Activated CD4-positive, alpha-beta T cell treated with anti-CD3 and anti-CD28 coated beads, Interleukin-10, Interleukin-2, amounts not matched to agents 100 ng/mL and 50 ng/mL, durations not matched to agents 16 hours and 8 hours (primary cell): ENCODE results near the gene PTPRCAP.

ENCODE experiments used
- DNase-seq: peaks from one replicate; pipeline ENCODE4 v3.0.0-alpha.2; 2020

The PTPRCAP gene

DNA sequence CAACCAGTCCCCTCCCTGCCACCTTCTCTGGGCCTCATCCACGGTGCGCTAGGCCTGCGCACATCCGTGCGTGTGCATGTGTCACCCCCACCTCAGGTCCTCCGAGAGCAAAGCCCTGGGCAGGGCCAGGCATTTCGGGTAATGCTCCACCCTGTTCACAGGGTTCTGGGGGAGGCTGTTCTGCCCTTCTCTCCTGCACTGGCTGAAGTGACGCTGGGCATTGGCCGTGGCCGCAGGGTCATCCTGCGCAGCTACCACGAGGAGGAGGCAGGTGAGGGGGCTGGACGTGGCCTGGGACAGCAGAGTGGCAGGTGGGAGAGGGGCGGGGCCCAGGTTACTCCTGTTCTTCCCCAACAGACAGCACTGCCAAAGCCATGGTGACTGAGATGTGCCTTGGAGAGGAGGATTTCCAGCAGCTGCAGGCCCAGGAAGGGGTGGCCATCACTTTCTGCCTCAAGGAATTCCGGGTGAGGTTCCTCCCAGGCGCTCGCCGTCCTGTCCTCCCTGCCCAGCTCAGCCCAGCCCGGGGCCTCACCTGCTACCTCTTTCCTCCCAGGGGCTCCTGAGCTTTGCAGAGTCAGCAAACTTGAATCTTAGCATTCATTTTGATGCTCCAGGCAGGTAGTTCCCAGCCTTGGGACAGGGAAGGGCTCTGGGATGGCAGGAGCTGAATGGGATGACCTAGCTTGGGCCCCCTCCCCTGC is 41.8 kb downstream of the PTPRCAP start:
- DNase-seq = no peak

DNA sequence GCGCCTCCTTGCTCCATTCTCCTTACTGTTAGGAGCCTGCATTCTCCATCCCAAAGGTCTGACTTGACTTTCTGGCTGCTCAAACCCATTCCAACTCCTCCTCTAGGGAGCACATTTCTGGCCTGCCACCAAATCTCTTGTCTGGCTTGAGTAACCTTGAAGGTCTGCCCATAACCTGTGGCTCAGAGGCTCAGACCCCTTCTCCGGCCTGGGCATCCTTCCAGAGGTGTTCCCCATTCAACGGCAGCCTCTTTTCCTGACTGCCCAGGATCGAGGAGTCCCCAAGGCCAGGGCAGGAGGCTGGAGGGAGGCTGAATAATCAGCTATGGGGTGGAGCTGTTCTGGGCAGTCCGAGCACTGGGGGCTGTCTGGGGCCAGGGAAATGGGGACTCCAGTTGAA is 43.5 kb downstream of the PTPRCAP start:
- no peak for DNase-seq

DNA sequence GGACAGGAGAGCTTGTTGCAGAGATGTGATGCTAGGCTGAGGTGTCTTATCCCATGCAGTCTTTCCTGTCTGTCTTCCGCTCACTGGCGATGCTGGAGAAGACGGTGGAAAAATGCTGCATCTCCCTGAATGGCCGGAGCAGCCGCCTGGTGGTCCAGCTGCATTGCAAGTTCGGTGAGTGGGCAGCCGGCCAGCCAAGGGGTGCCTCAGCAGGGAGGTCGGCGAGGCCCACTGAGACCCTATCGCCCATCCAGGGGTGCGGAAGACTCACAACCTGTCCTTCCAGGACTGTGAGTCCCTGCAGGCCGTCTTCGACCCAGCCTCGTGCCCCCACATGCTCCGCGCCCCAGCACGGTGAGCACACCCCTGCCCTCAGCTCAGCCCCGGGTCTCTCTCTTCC is 44.0 kb downstream of the PTPRCAP start:
- DNase-seq = no peak

DNA sequence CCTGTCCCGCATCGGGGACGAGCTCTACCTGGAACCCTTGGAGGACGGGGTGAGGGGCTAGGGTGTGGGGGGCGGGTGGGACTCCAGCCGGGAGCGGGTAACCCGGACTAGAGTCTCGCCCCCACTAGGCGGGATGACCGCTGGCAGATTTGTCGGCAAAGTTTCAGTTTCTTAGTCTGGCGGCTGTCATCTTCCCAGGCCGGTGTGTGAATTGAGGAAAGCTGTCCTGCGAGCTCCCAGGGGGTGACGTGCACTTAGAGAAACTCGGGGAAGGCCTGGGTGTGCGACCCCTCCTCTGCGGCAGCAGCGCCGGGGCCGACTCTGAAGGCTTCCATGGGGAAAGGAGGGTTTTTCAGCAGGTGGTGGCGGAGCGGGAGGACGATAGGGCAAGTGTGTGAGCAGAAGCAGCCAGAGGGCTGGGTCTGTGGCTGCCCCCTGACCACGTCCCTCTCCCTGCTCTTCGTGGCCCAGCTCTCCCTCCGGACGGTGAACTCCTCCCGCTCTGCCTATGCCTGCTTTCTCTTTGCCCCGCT is 45.2 kb downstream of the PTPRCAP start:
- no peak for DNase-seq

DNA sequence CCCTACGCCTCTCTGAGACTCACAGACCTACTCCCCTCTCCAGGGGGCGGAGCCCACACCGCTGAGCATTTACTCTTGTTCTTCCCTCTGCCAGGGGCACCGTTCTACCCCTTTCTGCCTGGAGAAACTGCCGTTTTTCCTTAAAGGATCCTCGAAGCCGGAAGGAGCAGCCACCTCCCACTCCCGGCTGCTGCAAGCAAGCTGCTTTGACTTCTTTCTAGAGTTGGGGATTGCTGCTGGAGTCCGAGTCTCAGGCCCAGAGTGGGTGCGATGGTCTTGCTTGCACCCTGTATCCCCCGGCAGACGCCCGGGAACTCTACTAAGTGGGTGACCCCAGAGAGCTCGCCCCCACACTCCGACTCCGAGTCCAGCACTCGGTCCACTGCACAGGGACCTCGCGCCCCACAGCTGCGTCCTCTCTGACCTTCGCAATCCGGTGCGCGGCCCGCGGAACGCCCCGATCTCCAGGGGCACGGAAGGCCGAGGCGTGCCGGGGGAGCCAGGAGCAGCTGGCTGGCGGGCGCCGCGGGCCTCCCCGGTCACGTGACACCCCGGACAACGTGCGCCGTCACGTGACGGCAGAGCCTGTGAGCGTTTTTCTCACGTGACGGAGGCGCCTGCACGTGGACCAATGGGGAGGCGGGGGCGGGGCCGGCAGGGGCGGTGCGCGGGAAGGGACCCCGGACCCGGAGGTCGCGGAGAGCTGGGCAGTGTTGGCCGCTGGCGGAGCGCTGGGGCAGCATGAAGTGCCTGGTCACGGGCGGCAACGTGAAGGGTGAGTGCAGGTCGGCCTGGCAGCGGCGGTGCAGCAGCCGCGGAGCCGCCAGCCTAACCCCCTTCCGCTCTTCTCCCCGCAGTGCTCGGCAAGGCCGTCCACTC is 45.9 kb downstream of the PTPRCAP start, which contains the start of gene RAD9A:
Gene RAD9A (plus strand): TSS at position 683 of the 879 bp plus-strand sequence. CDS start 59 bp downstream, at position 742.
- peak; percentile 96 for DNase-seq

DNA sequence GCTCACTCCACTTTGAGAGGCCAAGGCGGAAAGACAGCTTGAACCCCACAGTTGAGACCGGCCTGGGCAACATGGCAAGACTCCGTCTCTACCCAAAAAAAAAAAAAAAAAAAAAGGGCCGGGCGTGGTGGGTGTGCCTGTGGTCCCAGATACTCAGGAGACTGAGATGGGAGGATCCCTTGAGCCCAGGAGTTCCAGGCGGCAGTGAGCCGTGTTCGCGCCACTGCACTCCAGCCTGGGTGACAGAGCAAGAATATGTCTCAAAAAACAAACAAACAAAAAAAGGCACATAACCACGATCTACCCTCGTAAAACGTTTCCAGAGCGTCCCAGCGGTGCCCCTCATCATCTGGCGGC is 46.6 kb downstream of the PTPRCAP start:
- DNase-seq = no peak

DNA sequence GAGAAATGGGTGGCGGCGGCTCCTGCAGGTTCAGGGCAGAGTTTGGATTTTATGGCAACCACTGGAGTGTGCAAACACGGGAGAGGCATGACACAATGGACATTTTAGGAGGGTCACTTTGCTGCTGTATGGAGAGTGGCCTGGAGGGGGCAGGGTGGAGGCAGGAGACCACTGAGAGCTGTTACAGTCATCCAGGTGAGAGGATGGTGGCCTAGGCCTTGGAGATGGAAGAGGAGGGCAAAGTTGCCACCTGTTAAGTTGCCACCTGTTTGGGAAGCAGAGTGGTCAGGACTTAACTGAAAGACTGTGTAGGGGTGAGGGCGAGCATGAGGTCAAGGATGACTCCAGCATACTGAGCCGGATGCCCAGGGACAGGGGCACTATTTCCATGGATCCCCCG is 48.0 kb downstream of the PTPRCAP start:
- peak; percentile 58 for DNase-seq

DNA sequence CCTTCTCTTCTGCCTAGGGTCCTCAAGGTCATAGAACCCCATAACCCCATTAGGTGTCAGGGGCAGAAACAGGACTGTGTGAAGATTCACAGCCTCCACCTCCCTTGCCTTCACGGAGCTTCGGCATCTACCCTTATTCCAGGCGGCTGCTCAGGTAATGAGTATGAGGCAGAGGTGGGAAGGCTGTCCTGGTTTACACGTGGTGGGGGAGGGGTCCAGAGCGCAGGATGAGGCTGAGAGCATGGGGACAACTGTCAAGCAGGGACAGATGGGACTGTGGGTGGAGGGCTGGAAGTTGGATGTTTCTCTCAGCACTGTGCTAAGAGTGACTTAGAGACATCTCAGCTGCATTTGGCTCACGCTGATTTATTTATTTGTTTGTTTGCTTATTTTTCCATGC is 50.0 kb downstream of the PTPRCAP start:
- no peak for DNase-seq

DNA sequence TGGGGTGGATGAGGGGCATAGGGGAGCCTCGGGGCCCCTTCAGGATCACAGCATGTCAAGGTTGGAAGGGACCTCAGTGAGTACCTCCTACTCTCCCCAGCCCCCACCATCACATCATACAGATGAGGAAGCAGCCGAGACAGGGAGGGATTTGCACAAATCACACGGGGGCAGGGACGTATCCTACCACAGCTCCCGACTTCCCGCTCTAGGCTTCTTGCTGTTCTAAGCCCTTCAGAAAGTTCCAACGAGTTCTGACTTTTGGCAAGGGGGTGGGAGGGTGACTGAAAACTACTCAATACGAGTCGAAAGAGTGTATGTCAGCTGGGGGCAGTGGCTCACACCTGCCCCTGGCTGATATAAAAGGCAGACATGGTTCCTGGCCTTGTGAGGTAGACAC is 50.4 kb downstream of the PTPRCAP start:
- no peak for DNase-seq
